ENCODE data around the gene STXBP4.

GRCh38 chr17:55093353-55093752 lies 124.8 kb downstream of the STXBP4 start:
- TF ChIP-seq POLR2A (IDR thresholded peaks at IDR 0.05; ENCODE audit: low read depth, low read length) (no peak), CTCF (IDR thresholded peaks at IDR 0.05; ENCODE audit: extremely low read depth in 1 of 2, insufficient read depth in 1 of 2, low read depth in 1 of 2, low read length in 2 of 2) (no peak), EZH2 (IDR thresholded peaks at IDR 0.05; ENCODE audit: borderline replicate concordance, low read depth, low read length, severe bottlenecking) (no peak), JUN (IDR thresholded peaks at IDR 0.05; ENCODE audit: borderline replicate concordance, insufficient read depth, insufficient read length, low read depth) (no peak), POLR2AphosphoS5 (IDR thresholded peaks at IDR 0.05; ENCODE audit: insufficient read depth, low read depth, low read length) (no peak), FOS (IDR thresholded peaks at IDR 0.05; ENCODE audit: borderline replicate concordance, insufficient read depth, low read length) (no peak), MYC (IDR thresholded peaks at IDR 0.05; ENCODE audit: low read depth, low read length) (no peak), GATA2 (IDR thresholded peaks at IDR 0.05; ENCODE audit: insufficient read depth, insufficient read length, low read depth, low read length) (no peak)
